Hematopoietic multipotent progenitor cell treated with erythropoietin and hydrocortisone succinate and interleukin-3 and kit ligand, for 8 days (in vitro differentiated cells): ENCODE data around the gene MRPL12.

Source experiments
- DNase-seq: peaks from one replicate; pipeline ENCODE4 v3.0.0-alpha.2; 2015

Gene MRPL12

DNA sequence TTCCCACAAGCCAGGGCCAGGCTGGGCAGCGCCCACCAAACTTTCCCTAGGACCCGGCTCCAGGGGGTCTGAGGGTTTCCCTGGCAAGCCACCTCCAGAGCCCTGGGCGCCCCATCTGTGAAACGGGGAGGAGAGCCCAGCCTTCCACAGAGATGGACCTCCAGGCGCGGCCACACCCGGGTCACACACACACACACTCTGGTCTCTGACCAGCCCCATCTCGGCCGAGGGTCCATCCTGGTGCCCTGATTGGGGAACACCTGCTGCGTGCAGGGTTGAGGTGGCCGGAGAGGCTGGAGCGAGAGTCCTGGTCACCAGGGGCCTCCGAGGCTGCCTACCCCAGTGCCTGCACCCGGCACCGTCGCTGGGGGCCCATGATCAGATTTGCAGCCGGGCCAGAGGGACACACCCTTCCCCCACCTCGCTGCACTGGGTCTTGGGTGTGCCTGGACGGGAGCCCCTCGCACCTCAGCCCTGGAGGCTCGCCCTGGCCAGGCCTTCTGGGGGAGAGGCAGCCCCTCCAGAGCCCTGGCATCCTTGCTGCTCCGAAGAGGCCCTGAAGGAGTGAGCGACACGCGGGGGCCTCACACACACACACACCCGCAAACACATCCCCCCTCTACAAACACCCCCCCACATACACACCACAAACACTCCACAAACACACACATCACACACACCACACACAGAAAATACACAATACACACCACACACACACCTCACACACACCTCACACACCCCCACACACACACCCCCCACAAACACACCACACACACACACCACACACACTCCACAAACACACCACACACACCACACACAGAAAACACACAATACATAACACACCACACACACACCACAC is 38.7 kb downstream of the MRPL12 start:
- peak; percentile 50 for DNase-seq
